ENCODE results near the gene IGF2BP3.

IGF2BP3 gene

DNA sequence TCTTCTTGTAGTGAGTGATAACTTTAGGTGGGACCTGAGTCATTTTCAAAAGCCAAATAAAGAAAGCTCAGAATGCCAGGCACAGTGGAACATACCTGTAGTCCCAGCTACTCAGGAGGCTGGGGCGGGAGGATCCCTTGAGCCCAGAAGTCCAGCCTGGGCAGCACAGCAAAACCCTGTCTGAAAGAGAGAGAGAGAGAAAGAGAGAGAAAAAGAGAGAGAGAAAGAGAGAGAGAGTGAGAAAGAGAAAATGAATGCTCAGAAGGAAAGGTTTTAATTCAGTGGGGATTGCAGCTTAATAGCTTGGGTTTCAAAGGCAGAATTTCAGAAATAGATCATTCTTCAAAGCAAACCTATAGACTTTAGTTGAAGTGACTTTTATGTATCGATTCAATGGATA lies 198.0 kb downstream of the IGF2BP3 start:
- no peak for DNase-seq (ENCODE audit: extremely low read depth, insufficient read length)
- Histone ChIP-seq H3K27me3 (replicated peaks; ENCODE audit: control insufficient read depth, insufficient read depth, low read length) (no peaks in the 10 kb centered on the region; the same call in 1 of the 2 replicates), H3K36me3 (ENCODE audit: control insufficient read depth, insufficient read depth, low read length) (no peaks in the 10 kb centered on the region), H3K4me3 (replicated peaks; ENCODE audit: low read depth, low read length) (no peak overlapping the region)
- TF ChIP-seq, protein P1, sequence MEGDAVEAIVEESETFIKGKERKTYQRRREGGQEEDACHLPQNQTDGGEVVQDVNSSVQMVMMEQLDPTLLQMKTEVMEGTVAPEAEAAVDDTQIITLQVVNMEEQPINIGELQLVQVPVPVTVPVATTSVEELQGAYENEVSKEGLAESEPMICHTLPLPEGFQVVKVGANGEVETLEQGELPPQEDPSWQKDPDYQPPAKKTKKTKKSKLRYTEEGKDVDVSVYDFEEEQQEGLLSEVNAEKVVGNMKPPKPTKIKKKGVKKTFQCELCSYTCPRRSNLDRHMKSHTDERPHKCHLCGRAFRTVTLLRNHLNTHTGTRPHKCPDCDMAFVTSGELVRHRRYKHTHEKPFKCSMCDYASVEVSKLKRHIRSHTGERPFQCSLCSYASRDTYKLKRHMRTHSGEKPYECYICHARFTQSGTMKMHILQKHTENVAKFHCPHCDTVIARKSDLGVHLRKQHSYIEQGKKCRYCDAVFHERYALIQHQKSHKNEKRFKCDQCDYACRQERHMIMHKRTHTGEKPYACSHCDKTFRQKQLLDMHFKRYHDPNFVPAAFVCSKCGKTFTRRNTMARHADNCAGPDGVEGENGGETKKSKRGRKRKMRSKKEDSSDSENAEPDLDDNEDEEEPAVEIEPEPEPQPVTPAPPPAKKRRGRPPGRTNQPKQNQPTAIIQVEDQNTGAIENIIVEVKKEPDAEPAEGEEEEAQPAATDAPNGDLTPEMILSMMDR (IDR thresholded peaks at IDR 0.05; ENCODE audit: insufficient read depth, low read length, poor library complexity, severe bottlenecking): no peak

DNA sequence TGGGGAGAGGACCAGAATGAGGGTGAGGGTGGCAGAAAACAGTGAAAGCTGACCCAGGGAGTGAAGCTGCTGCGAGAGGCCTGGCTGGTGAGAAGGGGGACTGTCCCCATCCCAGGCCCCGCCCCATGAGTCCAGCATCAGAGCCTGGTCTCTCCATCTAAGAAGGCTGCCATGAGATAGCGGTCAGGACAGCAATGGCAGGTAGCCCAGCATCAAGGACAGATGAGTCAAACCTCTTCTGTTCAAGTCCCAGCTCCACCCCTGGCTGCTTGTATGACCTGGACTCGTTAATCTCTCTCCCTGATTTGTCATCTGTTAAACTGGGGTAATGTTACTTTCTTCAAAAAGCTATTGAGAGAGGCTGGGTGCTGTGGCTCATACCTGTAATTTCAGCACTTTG lies 201.5 kb downstream of the IGF2BP3 start:
- TF ChIP-seq, protein P1 (IDR thresholded peaks at IDR 0.05; ENCODE audit: insufficient read depth, low read length, poor library complexity, severe bottlenecking): no peak
- DNase-seq (ENCODE audit: extremely low read depth, insufficient read length): no peak
- no peak overlapping the region for H3K4me3 ChIP-seq (replicated peaks; ENCODE audit: low read depth, low read length)
- H3K36me3 ChIP-seq (ENCODE audit: control insufficient read depth, insufficient read depth, low read length): no peaks in the 10 kb centered on the region
- H3K27me3 ChIP-seq (replicated peaks; ENCODE audit: control insufficient read depth, insufficient read depth, low read length): no peaks in the 10 kb centered on the region; the same call in 1 of the 2 replicates

DNA sequence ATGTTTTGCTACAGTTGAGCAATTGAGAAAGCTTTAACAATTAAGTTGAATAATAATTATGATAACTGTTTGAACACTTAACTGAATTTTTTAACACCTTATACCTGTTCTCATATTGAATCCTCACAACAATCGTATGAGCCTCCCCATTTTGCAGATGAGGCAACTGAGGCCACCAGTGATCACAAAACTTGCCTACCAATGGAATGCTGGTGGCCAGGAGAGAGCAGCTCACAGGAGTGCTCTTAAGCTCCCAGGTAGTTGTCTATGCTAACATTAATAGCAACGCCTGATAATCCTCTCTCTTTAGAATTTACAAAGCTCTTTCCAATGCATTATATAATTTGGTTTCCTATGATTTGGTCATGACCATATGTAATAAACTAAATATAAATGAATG lies 202.1 kb downstream of the IGF2BP3 start:
- DNase-seq (ENCODE audit: extremely low read depth, insufficient read length): no peak
- TF ChIP-seq, protein P1 (IDR thresholded peaks at IDR 0.05; ENCODE audit: insufficient read depth, low read length, poor library complexity, severe bottlenecking): no peak
- Histone ChIP-seq H3K36me3 (ENCODE audit: control insufficient read depth, insufficient read depth, low read length) (no peaks in the 10 kb centered on the region), H3K4me3 (replicated peaks; ENCODE audit: low read depth, low read length) (no peak overlapping the region), H3K27me3 (replicated peaks; ENCODE audit: control insufficient read depth, insufficient read depth, low read length) (no peaks in the 10 kb centered on the region; the same call in 1 of the 2 replicates)

DNA sequence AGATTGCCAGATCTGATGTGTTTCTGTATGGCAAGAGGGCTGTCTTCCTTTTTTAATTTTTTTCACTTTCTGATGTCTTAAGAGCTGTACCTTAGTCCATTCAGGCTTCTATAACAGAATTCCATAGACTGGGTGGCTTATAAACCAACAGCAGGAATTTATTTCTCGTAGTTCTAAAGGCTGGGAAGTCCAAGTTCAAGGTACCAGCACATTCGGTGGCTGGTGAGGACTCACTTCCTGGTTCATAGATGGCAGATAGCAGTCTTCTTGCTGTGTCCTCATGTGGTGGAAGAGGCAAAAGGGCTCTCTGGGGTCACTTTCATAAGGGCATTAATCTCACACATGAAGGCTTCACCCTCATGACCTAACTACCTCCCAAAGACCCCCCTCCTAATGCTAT lies 202.9 kb downstream of the IGF2BP3 start:
- Histone ChIP-seq H3K4me3 (replicated peaks; ENCODE audit: low read depth, low read length) (no peak overlapping the region), H3K27me3 (replicated peaks; ENCODE audit: control insufficient read depth, insufficient read depth, low read length) (no peaks in the 10 kb centered on the region; the same call in 1 of the 2 replicates), H3K36me3 (ENCODE audit: control insufficient read depth, insufficient read depth, low read length) (no peaks in the 10 kb centered on the region)
- no peak for DNase-seq (ENCODE audit: extremely low read depth, insufficient read length)
- TF ChIP-seq, protein P1 (IDR thresholded peaks at IDR 0.05; ENCODE audit: insufficient read depth, low read length, poor library complexity, severe bottlenecking): no peak

DNA sequence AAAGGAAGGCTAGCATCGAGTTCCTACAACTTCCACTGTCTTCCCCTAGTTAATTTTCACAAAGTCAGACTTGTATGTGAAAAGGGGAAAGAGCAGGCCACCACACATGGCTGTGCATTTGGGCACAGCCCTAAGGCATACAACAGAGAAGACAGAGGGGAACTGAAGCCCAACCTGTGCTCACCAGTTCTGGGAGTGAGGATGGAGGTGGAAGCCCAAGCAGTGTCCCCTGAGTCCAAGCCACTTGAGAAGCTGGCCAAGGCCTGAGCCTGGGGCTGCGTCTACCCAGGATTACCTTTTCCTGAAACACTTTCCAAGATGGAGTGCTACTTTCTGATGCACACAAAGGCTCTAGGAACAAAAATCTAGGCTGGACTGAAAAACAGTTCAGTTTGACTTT lies 203.4 kb downstream of the IGF2BP3 start:
- DNase-seq (ENCODE audit: extremely low read depth, insufficient read length): no peak
- Histone ChIP-seq H3K27me3 (replicated peaks; ENCODE audit: control insufficient read depth, insufficient read depth, low read length) (no peaks in the 10 kb centered on the region), H3K36me3 (ENCODE audit: control insufficient read depth, insufficient read depth, low read length) (no peaks in the 10 kb centered on the region), H3K4me3 (replicated peaks; ENCODE audit: low read depth, low read length) (no peak overlapping the region)
- TF ChIP-seq, protein P1 (IDR thresholded peaks at IDR 0.05; ENCODE audit: insufficient read depth, low read length, poor library complexity, severe bottlenecking): no peak

DNA sequence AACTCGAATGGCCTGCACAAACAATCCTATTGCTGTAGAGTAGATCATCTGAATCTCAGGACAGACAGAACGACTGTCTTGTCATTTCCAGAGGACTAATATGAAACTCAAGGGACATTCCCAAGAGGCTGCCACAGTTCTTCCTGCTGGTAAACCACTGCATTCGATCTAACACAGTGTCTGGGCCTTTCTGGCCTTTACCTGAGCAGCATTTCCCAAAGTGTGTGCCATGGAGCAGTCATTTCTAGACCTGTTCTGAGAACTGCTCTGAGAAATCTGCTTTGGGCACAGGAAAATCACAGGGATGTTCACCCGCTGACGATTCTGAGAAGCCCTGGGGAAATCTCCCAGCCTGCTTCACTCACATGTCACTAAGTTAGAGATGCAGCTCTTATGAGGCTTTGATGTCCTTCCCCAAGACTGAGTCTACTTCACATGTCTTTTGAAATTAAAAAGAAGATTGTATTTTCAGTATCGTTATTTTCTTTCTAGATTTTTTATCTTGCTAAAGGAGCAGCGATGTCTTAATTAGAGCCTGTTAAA lies 205.3 kb downstream of the IGF2BP3 start:
- DNase-seq (ENCODE audit: extremely low read depth, insufficient read length): no peak
- Histone ChIP-seq H3K27me3 (replicated peaks; ENCODE audit: control insufficient read depth, insufficient read depth, low read length) (no peaks in the 10 kb centered on the region), H3K4me3 (replicated peaks; ENCODE audit: low read depth, low read length) (no peak overlapping the region), H3K36me3 (ENCODE audit: control insufficient read depth, insufficient read depth, low read length) (no peaks in the 10 kb centered on the region)
- TF ChIP-seq, protein P1 (IDR thresholded peaks at IDR 0.05; ENCODE audit: insufficient read depth, low read length, poor library complexity, severe bottlenecking): no peak

All from GM06990 (cell line).